Calu3 (cell line): Measurements from ENCODE around the gene PDRG1. TPM values are rescaled to one million over a fixed set of nuclear protein-coding genes. Genes with fewer than 3 reads are reported as not detected.
A peak's percentile ranks its signal among the peaks of the same experiment; 100 is the strongest.

Experiments
- Bru-seq: library from RNA; stranded (reverse); fragments of 400-500 nt; gene quantifications from one replicate; lab custom pipeline; 2021; lab: Mats Ljungman, UMichigan
- BruChase-seq, 2 experiments: library from RNA; stranded (reverse); fragments of 400-500 nt; gene quantifications; one replicate each; lab custom pipeline; 2021; lab: Mats Ljungman, UMichigan
- BruUV-seq: library from RNA; stranded (reverse); fragments of 400-500 nt; replicated peaks from 2 replicates; lab custom pipeline; 2021; lab: Mats Ljungman, UMichigan
- CTCF ChIA-PET: fragments of 300-600 bp; sonication (Branson Sonifier 250); formaldehyde crosslinking; loops from one replicate; lab custom pipeline; 2022; ENCODE audit warnings: antibody characterized with exemption; lab: Charles Lee
- DNase-seq: peaks from one replicate; pipeline ENCODE4 v3.0.0; 2022
- H3K27ac Mint-ChIP-seq: one replicate; pipeline ENCODE4 v1.8.0; 2022; ENCODE audit warnings: mixed read lengths; ENCODE audit not compliant: unreplicated experiment
- H3K27me3 Mint-ChIP-seq: one replicate; pipeline ENCODE4 v1.8.0; 2022; ENCODE audit warnings: mixed read lengths; ENCODE audit not compliant: unreplicated experiment
- H3K36me3 Mint-ChIP-seq: one replicate; pipeline ENCODE4 v1.8.0; 2022; ENCODE audit warnings: mild to moderate bottlenecking, moderate library complexity, mixed read lengths; ENCODE audit not compliant: insufficient read depth, unreplicated experiment
- H3K4me1 Mint-ChIP-seq: one replicate; pipeline ENCODE4 v1.8.0; 2022; ENCODE audit warnings: mild to moderate bottlenecking, low read depth, mixed read lengths; ENCODE audit not compliant: unreplicated experiment
- H3K4me3 Mint-ChIP-seq: one replicate; pipeline ENCODE4 v1.8.0; 2022; ENCODE audit warnings: mild to moderate bottlenecking, low read depth, moderate library complexity, mixed read lengths; ENCODE audit not compliant: unreplicated experiment
- H3K9me3 Mint-ChIP-seq: one replicate; pipeline ENCODE4 v1.8.0; 2022; ENCODE audit warnings: low read depth, mixed read lengths; ENCODE audit not compliant: unreplicated experiment
- intact Hi-C: fragments of 100-400 bp; cut with micrococcal nuclease; formaldehyde crosslinking; loops from one replicate; pipeline ENCODE4 v1.10.0; 2022; ENCODE audit not compliant: unreplicated experiment
- long read RNA-seq: library from polyadenylated mRNA; stranded (forward); transcript quantifications from one replicate; pipeline ENCODE4 v2.0.0, GENCODE V29; 2022
- total RNA-seq: library from RNA; stranded (reverse); gene quantifications from 2 replicates; pipeline ENCODE4 v1.2.3, GENCODE V29; 2022
- TF ChIP-seq, protein P1 (sequence below): fragments of 200-600 bp; IDR thresholded peaks from one replicate; pipeline ENCODE4 v1.8.0; 2022; ENCODE audit warnings: antibody characterized with exemption; ENCODE audit not compliant: unreplicated experiment

Gene PDRG1
- total RNA-seq: 21.4 and 24.5 TPM in 2 replicates
- percentile 85 among the genes with signal in this experiment for Bru-seq, nascent RNA
- BruChase-seq, experiment 1, labeled RNA remaining after a 6-hour chase: percentile 74 among the genes with signal in this experiment
- percentile 87 among the genes with signal in this experiment for BruChase-seq, experiment 2, labeled RNA remaining after a 2-hour chase
- long read RNA-seq, transcript PDRG1-201 (5 exons, 1,998 nt): major isoform, 61 of 73 reads
- long read RNA-seq, partial matches to known transcripts: 1 of 73 reads
- long read RNA-seq, other reads (novel, unspliced or antisense): 11 of 73 reads

GRCh38 chr20:31951530-31952453 lies at the start of gene PDRG1:
Gene PDRG1, minus strand, starts transcription at chr20:31952046. Its CDS starts 85 bp downstream, at chr20:31951961.
- peaks cover 43% of the 10 kb centered on the region for H3K27me3 Mint-ChIP-seq
- H3K9me3 Mint-ChIP-seq: no peaks in the 10 kb centered on the region
- peaks cover 42% of the 10 kb centered on the region for H3K36me3 Mint-ChIP-seq
- TF ChIP-seq, protein P1, sequence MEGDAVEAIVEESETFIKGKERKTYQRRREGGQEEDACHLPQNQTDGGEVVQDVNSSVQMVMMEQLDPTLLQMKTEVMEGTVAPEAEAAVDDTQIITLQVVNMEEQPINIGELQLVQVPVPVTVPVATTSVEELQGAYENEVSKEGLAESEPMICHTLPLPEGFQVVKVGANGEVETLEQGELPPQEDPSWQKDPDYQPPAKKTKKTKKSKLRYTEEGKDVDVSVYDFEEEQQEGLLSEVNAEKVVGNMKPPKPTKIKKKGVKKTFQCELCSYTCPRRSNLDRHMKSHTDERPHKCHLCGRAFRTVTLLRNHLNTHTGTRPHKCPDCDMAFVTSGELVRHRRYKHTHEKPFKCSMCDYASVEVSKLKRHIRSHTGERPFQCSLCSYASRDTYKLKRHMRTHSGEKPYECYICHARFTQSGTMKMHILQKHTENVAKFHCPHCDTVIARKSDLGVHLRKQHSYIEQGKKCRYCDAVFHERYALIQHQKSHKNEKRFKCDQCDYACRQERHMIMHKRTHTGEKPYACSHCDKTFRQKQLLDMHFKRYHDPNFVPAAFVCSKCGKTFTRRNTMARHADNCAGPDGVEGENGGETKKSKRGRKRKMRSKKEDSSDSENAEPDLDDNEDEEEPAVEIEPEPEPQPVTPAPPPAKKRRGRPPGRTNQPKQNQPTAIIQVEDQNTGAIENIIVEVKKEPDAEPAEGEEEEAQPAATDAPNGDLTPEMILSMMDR: peak; percentile 90
- H3K4me1 Mint-ChIP-seq: peaks cover 20% of the 10 kb centered on the region
- H3K27ac Mint-ChIP-seq: peak within 1 kb of the TSS; percentile 91
- H3K4me3 Mint-ChIP-seq: peak within 1 kb of the TSS; percentile 82
- no TSS peak for BruUV-seq
- intact Hi-C loops: loop anchor here (2.0 to 10.0 kb wide), 4 partner anchors 97 to 703 kb away; no protein-coding TSS in a partner anchor
- CTCF ChIA-PET: interaction anchor here (0.5 to 2.2 kb wide), 23 partner anchors 8 to 582 kb away, joined by 3 to 36 read pairs (median 4); partner anchors contain the start of gene TM9SF4
- peak; percentile 99 for DNase-seq

- Mint-ChIP-seq H3K27me3 (peaks cover 94% of the 10 kb centered on the region), H3K4me3 (no peak overlapping the region), H3K27ac (no peak overlapping the region), H3K9me3 (no peaks in the 10 kb centered on the region), H3K36me3 (no peaks in the 10 kb centered on the region), H3K4me1 (no peaks in the 10 kb centered on the region)
- DNase-seq: no peak
- TF ChIP-seq, protein P1: no peak
- intact Hi-C loops: no loop called here
- BruUV-seq: no TSS peak
- CTCF ChIA-PET: no interaction called here
Measured at GRCh38 chr20:31998246-31998645, 46.4 kb upstream of the PDRG1 start.

- Mint-ChIP-seq H3K27ac (no peak overlapping the region), H3K9me3 (no peaks in the 10 kb centered on the region), H3K4me1 (no peaks in the 10 kb centered on the region), H3K27me3 (peaks cover 94% of the 10 kb centered on the region), H3K4me3 (no peak overlapping the region), H3K36me3 (no peaks in the 10 kb centered on the region)
- TF ChIP-seq, protein P1: no peak
- no peak for DNase-seq
- intact Hi-C loops: no loop called here
- no TSS peak for BruUV-seq
- CTCF ChIA-PET: no interaction called here
Measured at GRCh38 chr20:31996996-31997395, 45.1 kb upstream of the PDRG1 start.

GRCh38 chr20:31992086-31992485 lies 40.2 kb upstream of the PDRG1 start:
- intact Hi-C loops: no loop called here
- TF ChIP-seq, protein P1: no peak
- no peak for DNase-seq
- CTCF ChIA-PET: interaction anchor here (1.0 kb wide), 1 partner anchor 10 kb away, joined by 3 read pairs; no protein-coding TSS in a partner anchor
- peaks cover 60% of the 10 kb centered on the region for H3K27me3 Mint-ChIP-seq
- no peaks in the 10 kb centered on the region for H3K4me1 Mint-ChIP-seq
- no TSS peak for BruUV-seq
- H3K4me3 Mint-ChIP-seq: no peak overlapping the region
- H3K36me3 Mint-ChIP-seq: no peaks in the 10 kb centered on the region
- no peak overlapping the region for H3K27ac Mint-ChIP-seq
- H3K9me3 Mint-ChIP-seq: no peaks in the 10 kb centered on the region
